H7 (cell line): Measurements from ENCODE around the gene CUEDC2. TPM values are rescaled to one million over a fixed set of nuclear protein-coding genes. Genes with fewer than 3 reads are reported as not detected.

Experiments used
- DNase-seq: peaks from one replicate; pipeline ENCODE4 v3.0.0; 2012
- H3K27me3 ChIP-seq: 2 replicates; pipeline ENCODE4 v1.6.0; 2011; ENCODE audit warnings: mild to moderate bottlenecking, low read length; ENCODE audit not compliant: control insufficient read depth, insufficient read depth
- H3K36me3 ChIP-seq: replicated peaks from 2 replicates; pipeline ENCODE4 v1.5.1; 2011; ENCODE audit warnings: low read length; ENCODE audit not compliant: control insufficient read depth, insufficient read depth
- H3K4me3 ChIP-seq: 2 replicates; pipeline ENCODE4 v1.5.1; 2011; ENCODE audit warnings: low read depth, mild to moderate bottlenecking, control low read depth, low read length, moderate library complexity; ENCODE audit not compliant: insufficient read depth
- total RNA-seq: library from RNA; depleted of rRNA; stranded (reverse); fragments of >200 nt; shearing (Covaris generic); gene quantifications from 2 replicates; pipeline ENCODE4 v1.2.3, GENCODE V29; 2014

Gene CUEDC2
- total RNA-seq, 1 experiment from 2014 or later: 64.7 TPM

DNA sequence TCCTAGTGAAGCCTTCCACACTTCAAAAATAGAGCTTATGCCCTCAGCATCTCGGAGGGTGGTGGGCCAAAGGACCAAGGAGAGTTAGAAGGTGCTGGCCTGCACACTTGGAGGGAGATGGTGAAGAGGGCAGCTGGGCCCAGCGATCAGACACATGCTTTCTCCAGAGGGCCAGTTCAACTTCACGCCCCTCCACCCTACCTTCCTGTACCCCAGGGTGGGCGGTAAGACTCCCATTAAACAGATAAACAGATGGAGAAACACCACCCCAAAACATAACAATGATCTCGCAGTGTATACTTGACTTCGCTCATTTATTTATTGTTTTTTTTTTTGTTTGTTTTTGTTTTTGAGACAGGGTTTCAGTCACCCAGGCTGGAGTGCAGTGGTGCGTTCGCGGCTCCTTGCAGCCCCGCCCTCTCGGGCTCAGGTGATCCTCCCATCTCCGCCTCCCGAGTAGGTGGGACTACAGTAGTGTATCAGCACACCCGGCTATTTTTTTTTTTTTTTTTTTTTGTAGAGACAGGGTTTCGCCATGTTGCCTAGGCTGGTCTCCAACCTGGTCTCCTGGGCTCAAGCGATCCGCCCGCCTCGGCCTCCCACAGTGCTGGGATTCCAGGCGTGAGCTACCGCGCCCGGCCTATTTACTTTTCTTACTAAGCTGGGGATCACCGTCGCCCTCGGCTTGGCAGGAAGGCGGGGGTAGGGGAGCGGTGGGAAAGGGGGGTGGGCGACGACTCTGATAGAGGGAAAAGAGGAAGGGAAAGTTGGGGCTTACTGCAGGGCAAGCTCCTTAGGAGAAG is 17.1 kb upstream of the CUEDC2 start:
- DNase-seq: peak; percentile 76
- Histone ChIP-seq H3K36me3 (peaks cover 5% of the 10 kb centered on the region), H3K27me3 (no peaks in the 10 kb centered on the region; the same call in 1 of the 2 replicates), H3K4me3 (peak overlapping the region; percentile 72)

DNA sequence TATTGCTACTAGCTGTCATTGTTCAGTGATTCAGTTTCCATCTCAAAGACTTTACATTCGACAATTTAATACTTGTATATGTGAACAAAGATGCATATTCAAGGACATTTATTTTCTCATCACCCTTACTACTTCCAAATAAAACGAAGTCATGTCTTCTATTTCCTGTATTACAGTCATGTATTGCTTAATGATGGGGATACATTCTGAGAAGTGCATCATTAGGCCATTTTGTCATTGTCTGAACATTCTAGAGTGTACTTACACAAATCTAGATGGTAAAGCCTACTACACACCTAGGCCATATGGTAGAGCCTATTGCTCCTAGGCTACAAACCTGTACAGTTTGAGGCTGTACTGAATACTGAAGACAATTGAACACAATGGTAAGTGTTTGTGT is 12.5 kb upstream of the CUEDC2 start:
- no peak overlapping the region for H3K4me3 ChIP-seq
- H3K27me3 ChIP-seq: no peaks in the 10 kb centered on the region
- no peak for DNase-seq
- H3K36me3 ChIP-seq: no peaks in the 10 kb centered on the region

DNA sequence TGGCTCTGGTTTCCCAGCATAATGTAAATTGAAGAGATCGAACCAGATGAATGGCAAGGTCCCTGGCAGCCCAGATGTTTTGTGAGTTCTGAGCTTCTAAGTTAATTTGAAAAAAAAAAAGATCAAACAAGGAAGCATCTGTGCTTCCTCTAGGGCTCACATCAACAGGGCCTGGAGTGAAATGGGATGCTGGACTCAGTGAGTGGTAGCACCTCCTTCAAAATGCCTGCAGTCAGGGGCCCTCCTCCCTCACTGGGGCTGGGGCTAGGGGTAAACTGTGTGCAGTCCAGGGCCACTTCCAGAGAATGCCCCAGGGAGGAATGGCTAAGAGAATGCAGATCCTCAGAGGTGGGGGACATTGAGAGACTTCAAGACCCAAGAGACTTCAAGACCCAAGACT is 6.0 kb upstream of the CUEDC2 start:
- no peak overlapping the region for H3K4me3 ChIP-seq
- no peaks in the 10 kb centered on the region for H3K36me3 ChIP-seq
- peaks cover 31% of the 10 kb centered on the region for H3K27me3 ChIP-seq
- DNase-seq: no peak

DNA sequence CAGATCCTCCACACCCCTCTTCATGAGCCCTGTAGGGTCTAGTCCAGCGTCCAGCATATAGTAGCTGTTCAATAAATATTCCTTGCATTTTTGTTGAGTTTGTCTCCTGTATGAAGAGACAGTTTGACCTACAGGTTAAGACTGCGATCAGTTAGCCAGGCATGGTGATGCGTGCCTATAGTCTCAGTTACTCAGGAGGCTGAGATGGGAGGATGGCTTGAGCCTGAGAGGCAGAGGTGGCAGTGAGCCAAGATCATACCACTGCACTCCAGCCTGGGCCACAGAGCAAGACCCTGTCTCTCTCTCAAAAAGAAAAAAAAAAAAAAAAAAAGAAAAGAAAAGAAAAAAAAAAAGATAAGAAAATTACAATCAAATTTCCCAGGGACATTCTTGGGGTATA is 5.1 kb upstream of the CUEDC2 start:
- Histone ChIP-seq H3K27me3 (peaks cover 35% of the 10 kb centered on the region), H3K4me3 (no peak overlapping the region), H3K36me3 (no peaks in the 10 kb centered on the region)
- DNase-seq: no peak

DNA sequence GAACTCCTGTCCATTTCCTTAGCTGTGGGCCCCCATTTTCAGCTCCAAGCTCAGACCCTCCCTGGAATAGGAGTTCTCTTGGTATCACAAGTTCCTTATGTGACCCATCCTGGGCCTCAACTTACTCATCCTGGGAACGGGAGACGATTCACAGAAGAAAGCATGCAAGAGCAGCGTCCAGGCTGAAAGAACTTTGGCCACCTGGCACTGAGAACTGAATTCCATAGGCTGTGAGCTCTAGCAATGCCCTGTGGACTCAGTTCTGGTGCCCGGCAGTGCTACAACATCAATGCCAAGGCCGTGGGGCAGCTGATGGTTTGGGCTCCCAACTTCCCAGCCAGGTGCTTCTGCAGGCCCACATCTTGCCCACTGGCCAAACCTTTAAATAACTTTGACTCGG is 3.9 kb upstream of the CUEDC2 start:
- H3K36me3 ChIP-seq: no peaks in the 10 kb centered on the region
- H3K4me3 ChIP-seq: no peak overlapping the region
- DNase-seq: no peak
- peaks cover 35% of the 10 kb centered on the region for H3K27me3 ChIP-seq

DNA sequence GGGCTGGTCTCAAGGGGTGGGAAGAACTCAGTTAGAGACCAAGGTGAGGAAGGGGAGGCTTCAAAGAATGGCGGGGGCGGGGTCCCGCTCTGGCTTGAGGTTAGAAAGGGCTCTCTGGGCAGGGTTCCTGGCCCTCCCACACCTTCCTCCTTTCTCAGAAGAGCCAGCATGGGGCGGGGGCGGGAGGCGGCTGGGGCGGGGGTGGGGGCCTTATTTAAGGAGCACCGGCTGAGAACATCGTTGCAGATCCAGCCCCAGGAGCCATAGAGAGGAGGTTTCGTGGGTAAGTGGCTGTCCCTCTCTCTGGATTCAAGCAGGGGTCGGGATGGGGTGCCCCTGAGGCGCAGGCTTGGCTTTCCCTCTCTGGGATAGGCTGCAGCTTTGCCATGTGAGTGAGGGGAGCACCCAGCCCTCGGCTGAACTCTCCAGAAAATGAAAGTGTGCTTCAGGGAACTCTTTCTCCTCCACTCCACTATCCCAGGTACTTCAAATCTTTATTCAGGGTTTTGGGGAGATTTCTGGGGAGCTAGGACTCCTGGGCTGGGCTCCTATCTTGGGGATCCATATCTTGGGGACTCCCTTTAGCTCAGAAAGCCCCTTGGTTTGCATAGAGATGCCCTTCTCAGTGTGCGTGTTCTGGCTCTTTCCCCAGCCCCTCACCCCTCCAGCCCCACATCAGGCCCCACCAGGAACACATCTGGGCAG is 3.3 kb upstream of the CUEDC2 start:
- Histone ChIP-seq H3K4me3 (peak overlapping the region; percentile 29), H3K27me3 (peaks cover 35% of the 10 kb centered on the region), H3K36me3 (no peaks in the 10 kb centered on the region)
- DNase-seq: peak; percentile 88

DNA sequence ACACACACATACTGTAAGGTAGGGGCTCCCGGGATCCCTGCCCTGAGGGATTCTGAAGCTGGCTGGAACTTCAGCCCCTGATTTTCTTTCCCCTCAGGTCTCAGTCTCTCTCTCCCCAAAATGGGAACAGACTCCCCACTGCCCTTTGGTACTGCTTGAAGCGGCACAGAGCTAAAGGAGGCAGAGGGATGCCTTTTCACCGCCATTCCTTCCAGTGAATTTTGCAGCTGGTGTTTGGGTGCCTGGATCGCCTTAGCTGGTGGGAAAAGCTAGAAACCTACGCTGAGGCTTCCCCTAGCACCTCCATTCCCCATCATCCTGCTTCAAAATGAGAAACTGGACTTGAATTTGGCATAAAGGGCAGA is 2.7 kb upstream of the CUEDC2 start:
- no peak for DNase-seq
- H3K4me3 ChIP-seq: peak overlapping the region; percentile 29

DNA sequence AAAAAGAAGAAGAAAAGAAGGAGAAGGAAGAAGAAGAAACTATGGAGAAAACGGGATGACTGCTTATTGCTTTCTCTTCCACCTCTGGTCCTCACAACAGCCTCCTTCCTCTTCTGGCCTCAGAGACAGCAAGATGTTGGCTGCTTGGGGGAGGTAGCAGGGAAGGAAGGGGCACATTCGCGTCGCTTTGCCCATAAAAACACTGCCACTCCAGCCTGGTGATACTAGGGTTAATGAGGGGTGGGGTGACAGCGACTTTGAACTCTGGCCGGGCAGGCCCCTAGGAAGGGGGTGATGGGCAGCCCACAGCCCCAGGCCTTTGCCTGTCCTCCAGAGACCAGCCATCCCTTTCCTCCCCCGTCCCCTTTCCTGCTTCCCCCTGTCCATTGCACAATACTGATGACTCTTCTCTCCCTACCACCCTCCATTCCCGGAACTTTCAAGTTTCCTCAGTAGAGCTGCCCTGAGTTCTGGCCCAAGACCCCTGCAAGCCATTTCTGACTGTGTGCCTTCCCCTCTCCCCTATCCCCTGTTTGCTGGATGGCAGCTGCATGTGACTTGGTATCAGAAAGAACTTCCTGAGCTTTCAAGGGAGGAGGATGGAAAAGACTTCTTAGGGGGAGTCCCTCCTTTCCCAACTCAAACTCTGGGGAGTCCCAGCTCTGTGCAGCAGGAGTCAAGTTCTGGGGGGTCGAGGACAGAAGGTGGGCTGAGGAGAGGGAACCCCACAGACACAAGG is 2.2 kb upstream of the CUEDC2 start:
- peak; percentile 59 for DNase-seq
- H3K4me3 ChIP-seq: no peak overlapping the region
- no peaks in the 10 kb centered on the region for H3K36me3 ChIP-seq
- peaks cover 35% of the 10 kb centered on the region for H3K27me3 ChIP-seq

More for the DNA sequence above, 2.7 kb upstream of the CUEDC2 start:
- Histone ChIP-seq H3K27me3 (peaks cover 35% of the 10 kb centered on the region), H3K36me3 (no peaks in the 10 kb centered on the region)

DNA sequence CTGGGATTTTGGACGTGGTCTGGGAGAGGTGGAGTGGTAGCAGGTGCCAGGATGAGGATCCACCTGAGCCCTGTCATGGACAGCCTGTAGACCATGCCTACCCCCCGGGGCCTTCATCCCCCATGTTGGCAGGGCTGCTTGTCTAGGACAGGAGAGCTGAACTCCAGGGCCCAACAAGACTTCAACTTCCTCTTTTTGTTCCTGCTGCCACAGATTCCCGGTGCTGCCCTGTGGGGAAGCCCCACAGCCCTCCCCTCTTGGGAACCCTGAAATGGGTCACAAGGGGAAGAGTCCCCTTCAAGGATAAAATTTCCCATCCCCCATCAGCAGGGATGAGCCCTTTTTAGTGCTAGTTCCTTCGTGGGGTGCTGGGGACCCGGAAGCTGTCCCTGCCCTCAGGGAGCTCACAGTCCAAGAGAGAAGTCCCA is 1.3 kb upstream of the CUEDC2 start:
- no peak for DNase-seq
- Histone ChIP-seq H3K27me3 (peaks cover 35% of the 10 kb centered on the region), H3K4me3 (no peak overlapping the region), H3K36me3 (no peaks in the 10 kb centered on the region)

DNA sequence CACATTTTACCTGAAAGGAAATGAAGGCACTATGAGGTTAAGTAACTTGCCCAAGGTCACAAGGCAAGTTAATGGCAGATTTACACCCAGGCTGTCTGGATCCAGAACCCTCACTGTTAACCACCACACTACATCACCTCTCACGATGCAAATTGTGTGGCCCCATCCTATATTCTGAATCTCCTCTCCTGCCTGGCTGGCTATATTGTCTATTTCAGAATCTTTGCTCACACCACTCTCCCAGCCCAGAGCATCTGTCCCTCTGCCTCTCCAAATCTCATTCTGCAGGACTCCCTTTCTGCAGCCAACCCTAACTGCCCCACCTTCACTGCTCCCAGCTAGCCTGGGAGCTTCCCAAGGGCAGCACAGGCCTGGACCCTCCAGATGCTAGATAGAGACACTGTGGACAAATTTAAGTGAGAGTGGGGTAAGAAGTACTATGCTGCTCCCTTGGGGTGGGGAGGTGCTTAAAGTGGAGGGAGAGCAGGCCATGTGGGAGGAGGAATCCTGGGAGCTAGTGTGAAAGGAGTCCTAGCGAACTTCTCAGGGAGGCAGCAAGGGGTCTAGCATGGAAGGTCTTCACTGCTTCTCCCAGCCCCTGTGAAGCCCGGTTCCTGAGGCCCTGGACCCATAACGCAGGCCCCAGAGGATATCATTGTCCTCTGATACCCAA is 786 bp downstream of the CUEDC2 start:
- Histone ChIP-seq H3K27me3 (peaks cover 35% of the 10 kb centered on the region), H3K36me3 (no peaks in the 10 kb centered on the region), H3K4me3 (peak overlapping the region; percentile 85)
- DNase-seq: peak; percentile 61

DNA sequence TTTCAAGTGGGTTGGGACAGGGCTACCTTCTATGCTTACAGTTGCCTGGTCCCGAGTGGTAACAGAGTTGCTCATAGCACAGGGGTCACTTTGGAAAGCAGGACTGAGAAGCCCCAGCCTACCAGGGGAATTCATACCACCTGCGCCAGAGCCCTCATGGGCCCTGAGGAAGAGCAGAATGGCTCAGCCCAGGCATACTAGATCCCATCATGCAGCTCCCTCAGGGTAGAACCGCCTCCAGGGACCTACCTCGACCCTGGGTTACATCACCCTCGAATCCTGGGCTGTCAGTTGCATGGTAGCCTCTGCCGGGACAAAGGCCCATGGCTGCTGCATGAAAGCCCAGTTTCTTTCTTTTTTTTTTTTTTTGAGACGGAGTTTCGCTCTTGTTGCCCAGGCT is 2.9 kb downstream of the CUEDC2 start:
- no peaks in the 10 kb centered on the region for H3K36me3 ChIP-seq
- no peak overlapping the region for H3K4me3 ChIP-seq
- peak; percentile 39 for DNase-seq
- H3K27me3 ChIP-seq: peaks cover 15% of the 10 kb centered on the region

DNA sequence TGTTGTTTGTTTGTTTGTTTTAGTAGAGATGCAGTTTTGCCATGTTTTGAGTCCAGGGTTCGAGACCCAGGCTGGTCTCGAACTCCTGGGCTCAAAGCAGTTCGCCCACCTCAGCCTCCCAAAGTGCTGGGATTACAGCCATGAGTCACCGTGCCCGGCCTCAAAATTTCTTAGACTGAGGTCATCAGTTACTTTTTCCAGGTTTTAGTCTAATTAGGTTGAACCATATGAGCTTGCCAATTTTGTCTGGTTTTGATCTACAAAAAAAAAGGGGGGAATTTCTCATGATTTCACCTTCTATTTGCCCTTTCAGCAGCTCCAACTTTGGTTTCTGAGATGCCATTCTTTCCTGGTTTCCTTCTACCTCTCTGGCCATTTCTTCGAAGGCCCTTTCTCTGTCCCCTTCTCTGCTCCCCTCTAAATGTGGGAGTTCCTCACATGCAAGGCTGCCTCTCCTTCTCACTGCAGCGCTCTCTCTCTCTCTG is 5.5 kb downstream of the CUEDC2 start:
- no peak overlapping the region for H3K4me3 ChIP-seq
- H3K27me3 ChIP-seq: peaks cover 6% of the 10 kb centered on the region; the same call in 1 of the 2 replicates
- peaks cover 1% of the 10 kb centered on the region for H3K36me3 ChIP-seq
- no peak for DNase-seq

DNA sequence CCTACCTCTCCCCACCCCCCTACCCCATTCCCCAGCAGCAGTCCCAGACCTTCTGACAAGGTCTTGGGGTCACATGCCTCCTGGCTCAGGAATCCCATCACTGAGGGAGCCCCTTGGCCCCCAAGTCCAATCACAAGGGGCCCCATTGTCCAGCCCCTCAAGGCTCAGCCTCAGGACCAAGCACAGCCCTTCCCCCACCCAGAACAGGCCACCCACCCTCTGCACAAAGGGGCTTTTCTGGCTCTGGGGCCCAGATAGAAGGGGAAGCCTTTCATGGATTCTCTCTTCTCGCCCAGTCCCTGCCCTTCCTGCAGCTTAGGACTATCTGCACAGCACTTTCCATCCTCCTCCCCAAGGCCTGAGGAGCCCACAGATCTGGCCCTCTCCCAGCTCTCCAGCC is 6.9 kb downstream of the CUEDC2 start:
- peaks cover 1% of the 10 kb centered on the region for H3K36me3 ChIP-seq
- DNase-seq: no peak
- no peak overlapping the region for H3K4me3 ChIP-seq
- H3K27me3 ChIP-seq: peaks cover 9% of the 10 kb centered on the region; the same call in 1 of the 2 replicates

DNA sequence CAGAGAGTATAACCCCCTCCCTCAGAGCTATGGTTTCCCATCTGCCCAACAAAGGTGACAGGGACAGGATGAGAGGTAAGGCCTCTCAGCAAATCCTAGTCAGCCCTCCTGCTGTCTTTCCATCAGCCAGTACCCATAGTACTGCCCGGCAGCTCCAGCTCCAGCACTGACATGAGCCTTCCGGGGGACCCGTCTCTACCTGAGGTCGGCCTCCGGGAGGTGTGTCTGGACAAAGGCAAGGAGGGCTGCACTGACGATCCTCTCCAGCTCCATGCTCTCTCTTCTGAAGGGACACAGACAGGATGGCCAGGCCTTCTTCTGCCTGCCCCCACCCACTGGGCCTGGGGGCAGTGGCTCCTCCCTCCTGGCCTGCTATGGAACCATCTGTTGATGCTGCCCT is 7.5 kb downstream of the CUEDC2 start:
- Histone ChIP-seq H3K4me3 (no peak overlapping the region), H3K27me3 (peaks cover 9% of the 10 kb centered on the region; the same call in 1 of the 2 replicates), H3K36me3 (peaks cover 1% of the 10 kb centered on the region)
- DNase-seq: peak; percentile 28
